Ovary (tissue), 3 donors: ENCODE data around the gene MIOS.

ENCODE experiments used
- CTCF ChIP-seq, 3 donors: fragments of 450-650 bp in 2 of 3; fragments of 200-600 bp in 1 of 3; IDR thresholded peaks; one replicate each; pipeline versions ENCODE4 v1.5.1 to v1.8.0; 2016 to 2022; ENCODE audit warnings: antibody characterized with exemption in 3 of 3, mild to moderate bottlenecking in 1 of 3
- EP300 ChIP-seq: sonication (generic); formaldehyde crosslinking; IDR thresholded peaks from one replicate; pipeline ENCODE4 v1.6.1; 2017; ENCODE audit warnings: antibody characterized with exemption
- POLR2A ChIP-seq: fragments of 450-650 bp; IDR thresholded peaks from one replicate; pipeline ENCODE4 v1.6.1; 2017; ENCODE audit warnings: antibody characterized with exemption, mild to moderate bottlenecking, moderate library complexity
- donor health status: DM: no; HTN: no; CAD: no.

- TF ChIP-seq CTCF (IDR thresholded peaks at IDR 0.05): no peak
- no peak for TF ChIP-seq POLR2A
- no peak for TF ChIP-seq EP300
These were observed 51.7 kb downstream of the MIOS start for GRCh38 chr7:7618410-7618809.
